ENCODE measurements around the gene PRPH. TPM values are rescaled to one million over a fixed set of nuclear protein-coding genes. Genes with fewer than 3 reads are reported as not detected.

Gene PRPH
- total RNA-seq, 1 donor from 2014 or later = 0.38 TPM

DNA sequence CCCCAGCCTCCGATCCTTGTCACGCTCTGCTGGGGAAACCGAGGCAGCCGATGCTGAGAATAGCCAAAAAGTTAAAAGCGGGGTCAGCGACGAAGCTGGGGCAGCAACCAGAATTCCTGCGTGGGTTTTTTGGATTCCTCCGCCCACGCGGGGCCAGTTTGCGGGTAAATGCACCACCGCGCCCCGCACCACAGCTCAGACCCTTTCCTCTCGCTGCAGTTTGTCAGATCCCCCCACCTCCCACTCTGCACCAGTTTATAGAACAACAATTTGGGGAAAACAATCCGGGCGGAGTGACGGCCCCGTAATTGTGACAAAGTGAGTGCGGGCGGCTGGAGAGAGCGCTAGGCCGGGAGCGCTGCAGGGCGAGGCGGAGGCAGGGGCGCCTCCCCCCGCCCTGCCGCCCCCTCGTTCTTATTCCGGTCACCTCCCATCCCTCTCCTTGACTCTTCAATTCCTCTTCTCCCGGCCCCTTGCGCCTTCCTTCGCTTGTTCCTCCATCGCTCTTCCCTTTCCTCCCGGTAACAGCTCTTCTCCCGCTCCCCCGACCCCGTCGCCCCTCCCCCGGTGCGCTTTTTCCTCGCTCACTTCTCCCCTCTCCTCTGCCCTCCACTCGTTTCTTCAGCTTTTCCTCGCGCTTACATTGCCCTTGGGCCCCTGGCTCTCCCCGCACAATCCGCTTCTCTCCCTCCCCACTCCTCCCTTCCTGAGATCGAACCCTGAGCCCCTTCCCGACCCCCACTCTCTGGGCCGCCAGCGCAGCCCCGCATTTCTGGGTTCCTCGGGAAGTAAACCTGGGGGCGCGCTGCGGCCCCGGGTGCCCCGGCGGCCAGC, 51.1 kb downstream of the PRPH start:
- Mint-ChIP-seq H3K27me3 (ENCODE audit: low read depth) (peaks cover 72% of the 10 kb centered on the region), H3K4me1 (peaks cover 40% of the 10 kb centered on the region), H3K36me3 (peaks cover 2% of the 10 kb centered on the region), H3K9me3 (no peaks in the 10 kb centered on the region), H3K27ac (no peak overlapping the region), H3K4me3 (peak overlapping the region; percentile 67)
- no peak for TF ChIP-seq CTCF (IDR thresholded peaks at IDR 0.05; ENCODE audit: unreplicated experiment)
- DNase-seq (ENCODE audit: low spot score in 2 of 2, unreplicated experiment in 2 of 2) = no peak

GRCh38 chr12:49346659-49347310, 51.8 kb downstream of the PRPH start, which contains the start of gene DNAJC22:
TSS of gene DNAJC22 (plus strand) at chr12:49346888. CDS start at chr12:49348873, 1,985 bp downstream.
- no peak within 1 kb of the TSS for H3K27ac Mint-ChIP-seq
- H3K36me3 Mint-ChIP-seq = peaks cover 3% of the 10 kb centered on the region
- H3K9me3 Mint-ChIP-seq = no peaks in the 10 kb centered on the region
- H3K4me3 Mint-ChIP-seq = peak within 1 kb of the TSS; percentile 67
- peak in 1 of 2 experiments; percentile 46 for DNase-seq (ENCODE audit: low spot score in 2 of 2, unreplicated experiment in 2 of 2)
- H3K4me1 Mint-ChIP-seq = peaks cover 40% of the 10 kb centered on the region
- no peak for TF ChIP-seq CTCF (IDR thresholded peaks at IDR 0.05; ENCODE audit: unreplicated experiment)
- peaks cover 65% of the 10 kb centered on the region for H3K27me3 Mint-ChIP-seq (ENCODE audit: low read depth)

- Mint-ChIP-seq H3K27me3 (ENCODE audit: low read depth) (peaks cover 58% of the 10 kb centered on the region), H3K27ac (peak overlapping the region; percentile 86)
These were observed 52.6 kb downstream of the PRPH start for GRCh38 chr12:49347311-49348193.

More at GRCh38 chr12:49347311-49348193, 52.6 kb downstream of the PRPH start:
- Mint-ChIP-seq H3K9me3 (no peaks in the 10 kb centered on the region), H3K4me3 (peak overlapping the region; percentile 67), H3K4me1 (peaks cover 39% of the 10 kb centered on the region), H3K36me3 (peaks cover 4% of the 10 kb centered on the region)
- peak; percentile 99 for TF ChIP-seq CTCF (IDR thresholded peaks at IDR 0.05; ENCODE audit: unreplicated experiment)
- DNase-seq (ENCODE audit: low spot score in 2 of 2, unreplicated experiment in 2 of 2) = peak; percentile 80 to 96

Other genes starting within 250 kb of the PRPH start
- gene KMT2D, start 234.4 kb upstream of the PRPH start, total RNA-seq = 125 to 137 TPM (median 136 TPM) in 3 replicates
- 0.43 to 0.60 TPM (median 0.53 TPM) in 3 replicates for gene RHEBL1, start 225.2 kb upstream of the PRPH start, total RNA-seq
- gene DHH, start 200.3 kb upstream of the PRPH start, total RNA-seq = 0.38 to 0.63 TPM (median 0.49 TPM) in 3 replicates
- gene LMBR1L, start 184.3 kb upstream of the PRPH start, total RNA-seq = 142 to 160 TPM (median 149 TPM) in 3 replicates
- 745 to 765 TPM (median 754 TPM) in 3 replicates for gene TUBA1B, start 163.8 kb upstream of the PRPH start, total RNA-seq
- 343 to 347 TPM (median 343 TPM) in 3 replicates for gene TUBA1A, start 106.1 kb upstream of the PRPH start, total RNA-seq
- 120 to 123 TPM (median 122 TPM) in 3 replicates for gene TUBA1C, start 30.1 kb upstream of the PRPH start, total RNA-seq
- 29.5 to 30.8 TPM (median 29.8 TPM) in 3 replicates for gene TROAP, start 28.1 kb downstream of the PRPH start, total RNA-seq
- gene C1QL4, start 42.0 kb downstream of the PRPH start, total RNA-seq = 0.20 TPM in 2 of 3 replicates, not detected in the other
- gene DNAJC22, start 51.7 kb downstream of the PRPH start, total RNA-seq = 13.2 to 15.3 TPM (median 14.4 TPM) in 3 replicates
- gene SPATS2, start 72.3 kb downstream of the PRPH start, total RNA-seq = 68.3 to 71.2 TPM (median 69.0 TPM) in 3 replicates
- 1.8 to 2.5 TPM (median 2.3 TPM) in 3 replicates for gene KCNH3, start 243.9 kb downstream of the PRPH start, total RNA-seq

Measured in mesothelial cell of epicardium (in vitro differentiated cells).